Pancreas (tissue), 10 donors: ENCODE data around the gene FNIP2. TPM values are rescaled to one million over a fixed set of nuclear protein-coding genes. Genes with fewer than 3 reads are reported as not detected.
A peak's percentile ranks its signal among the peaks of the same experiment; 100 is the strongest.

Experiments used
- ATAC-seq, 4 donors: fragments of 200-7000 bp; cut with Tn5 transposase; one replicate each; pipeline versions ENCODE4 v1.8.0 to v1.9.1; 2020; ENCODE audit warnings: mild to moderate bottlenecking in 4 of 4, moderate library complexity in 4 of 4
- DNase-seq, 6 donors: peaks; one replicate each; pipeline ENCODE4 v3.0.0-alpha.2; 2020
- FAIRE-seq: peaks from 2 replicates; lab custom pipeline; 2012; peaks lifted over from hg19 to GRCh38; lab: Jason Lieb, UNC
- H3K27ac ChIP-seq, 4 donors: fragments of 200-600 bp; sonication (generic); 1 replicate in 3 of 4; 2 replicates in 1 of 4; pipeline versions ENCODE4 v1.5.0 to v1.8.0; 2020
- H3K27me3 ChIP-seq, 4 donors: fragments of 200-600 bp; one replicate each; pipeline ENCODE4 v1.8.0; 2021
- H3K36me3 ChIP-seq, 3 donors: fragments of 200-600 bp; sonication (generic) in 1 of 3; one replicate each; pipeline versions ENCODE4 v1.5.0 to v1.8.0; 2020 to 2021
- H3K4me1 ChIP-seq, 3 donors: fragments of 200-600 bp; one replicate each; pipeline ENCODE4 v1.8.0; 2021
- H3K4me3 ChIP-seq, 4 donors: fragments of 200-600 bp; sonication (generic) in 2 of 4; one replicate each; pipeline versions ENCODE4 v1.5.0 to v1.8.0; 2020 to 2021
- H3K9me3 ChIP-seq, 4 donors: fragments of 200-600 bp; one replicate each; pipeline ENCODE4 v1.8.0; 2021
- WGBS, 2 donors: extraction: QIAGEN DNeasy Blood & Tissue Kit; methylation state at CpG; one replicate each; pipeline ENCODE4 v1.1.7; 2013; 5-methylcytosine and 5-hydroxymethylcytosine counted together
- intact Hi-C, 3 donors: fragments of 100-400 bp; cut with DNase I; formaldehyde crosslinking; loops; one replicate each; pipeline versions ENCODE4 v1.11.1 to v1.14.2; 2022
- polyA plus RNA-seq, 2 donors: library from polyadenylated mRNA; stranded (reverse); fragments of 200-250 nt; gene quantifications; one replicate each; pipeline ENCODE4 v1.2.3, GENCODE V29; 2013
- total RNA-seq, 6 donors: library from RNA; stranded (reverse); fragmentation: NEBNext Ultra II Directional in 4 of 6; extraction: Animal tissue kit (Norgen Biotek cat#: 25700) in 4 of 6; gene quantifications; one replicate each; pipeline versions ENCODE4 v1.2.1 to v1.2.4, GENCODE V29; 2021 to 2023
- TF ChIP-seq, protein P1 (sequence below), 4 donors: fragments of 200-600 bp; sonication (generic) in 3 of 4; IDR thresholded peaks; one replicate each; pipeline versions ENCODE4 v1.5.0 to v1.8.0; 2021; ENCODE audit warnings: antibody characterized with exemption in 4 of 4
- donor health status: healthy with polysubstance abuse.
- donor health status: DM: no; HTN: no; CAD: no; lungs with moderate emphysema.
- donor health status: DM: no; HTN: no; CAD: no.
- donor health status: control.
- donor health status: control.
- donor health status: Bipolar disorder and iron deficiency.
- donor health status: DM: yes; HTN: yes; CAD: no.
- donor health status: DM: no; HTN: no; CAD: no.
- donor health status: DM: no; HTN: no; CAD: no.
- donor health status: DM: yes; HTN: yes; CAD: no.

FNIP2 gene
- total RNA-seq = 10 to 100 TPM; 13.6 to 28.2 (median 16.6) TPM
- 1 to 10 TPM; 5.4 to 6.3 TPM for polyA plus RNA-seq

DNA sequence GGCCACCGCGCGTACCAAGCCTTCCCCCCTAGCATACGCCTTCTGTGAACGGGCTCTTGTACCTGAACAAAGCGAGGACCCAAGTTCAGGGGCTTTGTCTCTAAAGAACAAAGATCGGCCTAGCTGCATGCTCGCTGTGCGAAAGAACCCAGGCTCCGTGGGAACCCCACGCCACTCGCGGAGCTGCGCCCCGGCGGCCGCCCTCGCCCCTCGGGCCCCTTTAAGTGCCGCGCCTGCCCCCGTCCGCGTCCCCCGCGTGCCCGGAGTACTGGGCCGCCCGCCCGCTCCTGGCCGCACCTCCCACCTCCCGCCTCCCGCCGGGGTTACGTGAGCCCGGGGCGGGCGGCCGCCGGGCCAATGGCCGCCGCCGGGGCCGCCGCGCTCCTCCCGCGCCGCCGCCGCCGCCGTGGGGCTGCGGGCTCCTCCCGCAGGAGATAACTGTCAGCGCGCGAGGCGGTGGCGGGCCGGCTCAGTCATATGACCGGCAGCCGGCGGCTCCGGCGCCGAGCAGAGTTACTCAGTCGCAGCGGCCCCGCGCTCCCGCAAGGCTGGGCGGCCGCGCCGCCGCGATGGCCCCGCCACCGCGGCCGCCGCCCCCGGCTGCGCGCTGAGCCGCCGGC is at the start of gene FNIP2:
Gene FNIP2, plus strand, starts transcription at position 472 of the 620 bp plus-strand sequence. CDS start 187 bp downstream, outside the sequence.
- Histone ChIP-seq H3K27ac (peak within 1 kb of the TSS; percentile 85 to 91 (median 88)), H3K4me3 (peak within 1 kb of the TSS; percentile 79 to 86 (median 80)), H3K9me3 (no peaks in the 10 kb centered on the region), H3K4me1 (peaks cover 19 to 24% (median 20%) of the 10 kb centered on the region in 3 donors), H3K27me3 (no peaks in the 10 kb centered on the region), H3K36me3 (no peaks in the 10 kb centered on the region)
- ATAC-seq (peak; percentile 91 to 96 (median 94)), DNase-seq (peak; percentile 82 to 92 (median 85)), FAIRE-seq (no peak)
- intact Hi-C loops = no loop called here
- 0 to 1% methylated on average over 80 to 88 of the region's 88 CpGs for WGBS, 2 donors
- TF ChIP-seq, protein P1, sequence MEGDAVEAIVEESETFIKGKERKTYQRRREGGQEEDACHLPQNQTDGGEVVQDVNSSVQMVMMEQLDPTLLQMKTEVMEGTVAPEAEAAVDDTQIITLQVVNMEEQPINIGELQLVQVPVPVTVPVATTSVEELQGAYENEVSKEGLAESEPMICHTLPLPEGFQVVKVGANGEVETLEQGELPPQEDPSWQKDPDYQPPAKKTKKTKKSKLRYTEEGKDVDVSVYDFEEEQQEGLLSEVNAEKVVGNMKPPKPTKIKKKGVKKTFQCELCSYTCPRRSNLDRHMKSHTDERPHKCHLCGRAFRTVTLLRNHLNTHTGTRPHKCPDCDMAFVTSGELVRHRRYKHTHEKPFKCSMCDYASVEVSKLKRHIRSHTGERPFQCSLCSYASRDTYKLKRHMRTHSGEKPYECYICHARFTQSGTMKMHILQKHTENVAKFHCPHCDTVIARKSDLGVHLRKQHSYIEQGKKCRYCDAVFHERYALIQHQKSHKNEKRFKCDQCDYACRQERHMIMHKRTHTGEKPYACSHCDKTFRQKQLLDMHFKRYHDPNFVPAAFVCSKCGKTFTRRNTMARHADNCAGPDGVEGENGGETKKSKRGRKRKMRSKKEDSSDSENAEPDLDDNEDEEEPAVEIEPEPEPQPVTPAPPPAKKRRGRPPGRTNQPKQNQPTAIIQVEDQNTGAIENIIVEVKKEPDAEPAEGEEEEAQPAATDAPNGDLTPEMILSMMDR (IDR thresholded peaks at IDR 0.05) = no peak

DNA sequence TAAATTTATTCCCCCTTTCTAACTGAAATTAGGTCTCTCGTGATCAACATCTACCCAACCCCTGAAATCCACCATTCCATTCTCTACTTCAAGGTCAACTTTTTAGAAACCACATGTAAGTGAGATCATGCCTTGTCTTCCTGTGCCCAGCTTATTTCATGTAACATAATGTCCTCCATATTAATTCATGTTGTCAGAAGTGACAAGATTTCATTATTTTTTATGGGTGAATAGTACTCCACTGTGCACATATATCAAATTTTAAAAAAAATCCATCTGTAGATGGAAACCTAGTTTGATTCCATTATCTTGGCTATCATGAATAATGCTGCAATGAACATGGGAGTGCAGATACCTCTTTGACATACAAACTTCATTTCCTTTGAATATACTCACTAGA is 47.1 kb upstream of the FNIP2 start:
- 81 to 83% methylated on average over 1 of the region's 1 CpG for WGBS, 2 donors
- intact Hi-C loops = loop anchor here in 1 of 3 donors (10.0 kb wide), 1 partner anchor 483 kb away; no protein-coding TSS in a partner anchor

DNA sequence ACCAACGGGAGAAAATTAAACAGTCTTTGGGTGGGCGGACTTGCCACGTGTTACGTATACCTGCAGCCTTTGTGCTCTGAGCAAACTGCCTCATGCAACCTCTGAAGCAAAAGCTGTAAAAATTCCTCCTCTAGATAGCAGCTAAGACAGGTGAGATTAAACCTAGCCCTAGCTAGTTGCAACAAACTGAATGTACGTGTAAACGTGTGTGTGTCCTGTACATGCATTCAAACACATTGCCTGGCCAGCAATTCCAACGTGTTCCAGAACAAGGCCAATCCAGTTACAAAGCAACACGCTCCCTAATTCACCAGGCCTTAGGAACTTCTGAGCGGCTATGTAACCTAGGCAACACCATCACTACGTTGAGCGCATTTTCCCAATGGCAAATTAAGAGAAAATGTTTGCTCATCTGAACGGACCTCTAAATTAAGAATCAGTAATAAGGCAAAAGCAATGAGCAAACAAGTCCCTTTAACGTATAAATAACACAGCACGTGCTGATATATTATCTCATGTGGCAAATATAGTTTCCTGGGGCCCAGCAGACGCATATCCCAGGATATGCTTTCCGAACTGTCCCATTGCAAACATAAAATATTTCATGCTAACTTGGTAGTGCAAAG is 46.4 kb upstream of the FNIP2 start:
- TF ChIP-seq, protein P1 (IDR thresholded peaks at IDR 0.05) = no peak
- intact Hi-C loops = loop anchor here in 1 of 3 donors (10.0 kb wide), 1 partner anchor 482 kb away; no protein-coding TSS in a partner anchor
- H3K36me3 ChIP-seq = peaks cover 0 to 9% (median 0%) of the 10 kb centered on the region in 3 donors
- peak in 1 of 6 donors; percentile 20 for DNase-seq
- peak overlapping the region; percentile 50 to 77 (median 68) for H3K4me3 ChIP-seq
- peaks cover 0 to 8% (median 5%) of the 10 kb centered on the region in 3 donors for H3K4me1 ChIP-seq
- 4 to 5% methylated on average over 16 of the region's 16 CpGs for WGBS, 2 donors
- H3K27ac ChIP-seq = peak overlapping the region; percentile 63 to 95 (median 87)
- FAIRE-seq = no peak
- no peaks in the 10 kb centered on the region for H3K9me3 ChIP-seq
- no peaks in the 10 kb centered on the region for H3K27me3 ChIP-seq
- ATAC-seq = peak; percentile 38 to 76 (median 63)

More for the DNA sequence above, 47.1 kb upstream of the FNIP2 start:
- Histone ChIP-seq H3K4me3 (no peak overlapping the region), H3K4me1 (peaks cover 0 to 8% (median 5%) of the 10 kb centered on the region in 3 donors), H3K36me3 (peaks cover 0 to 12% (median 0%) of the 10 kb centered on the region in 3 donors), H3K27ac (no peak overlapping the region), H3K27me3 (no peaks in the 10 kb centered on the region), H3K9me3 (no peaks in the 10 kb centered on the region)
- ATAC-seq = no peak
- FAIRE-seq = no peak
- TF ChIP-seq, protein P1 (IDR thresholded peaks at IDR 0.05) = no peak
- DNase-seq = no peak

DNA sequence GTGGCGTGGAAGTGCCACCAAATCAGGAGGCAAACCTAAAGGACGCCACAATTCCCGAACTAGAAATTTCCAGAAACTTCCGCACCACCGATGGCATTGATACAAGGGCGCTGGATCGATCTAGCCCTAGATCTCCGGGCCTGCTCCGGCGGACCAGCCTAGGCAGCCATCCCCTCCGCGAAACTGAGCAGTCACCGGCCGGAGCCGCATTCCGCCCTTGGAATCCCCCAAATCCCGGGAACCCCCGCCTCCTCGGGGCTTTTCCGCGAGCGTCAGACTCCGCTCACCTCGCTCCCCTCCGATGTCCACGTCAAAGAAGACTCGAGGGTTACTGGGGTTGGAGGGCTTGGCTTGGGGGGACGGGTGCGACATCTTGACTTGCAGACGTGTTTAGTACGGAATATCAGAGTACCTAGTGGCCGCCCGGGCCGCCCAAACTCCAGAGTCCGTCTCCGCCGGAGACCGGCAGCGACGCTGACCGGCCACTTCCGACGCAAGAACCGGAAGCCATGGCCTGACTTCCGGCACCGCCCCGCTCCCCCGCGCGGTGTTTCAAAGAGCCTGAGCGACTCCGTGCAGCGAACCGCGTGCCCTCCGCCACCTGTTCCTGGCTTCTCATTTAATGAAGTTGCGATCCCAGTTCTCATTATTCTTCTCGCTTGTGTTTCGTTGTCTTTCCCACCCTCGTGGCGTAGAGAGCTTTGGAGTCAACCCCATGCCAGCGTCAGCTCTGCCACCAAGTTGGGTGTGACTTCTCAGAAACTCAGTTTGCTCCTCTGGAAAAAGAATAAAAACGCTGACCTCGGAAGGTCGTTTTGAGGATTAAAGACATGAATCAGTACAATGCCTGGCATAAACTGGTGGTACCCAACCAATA is 45.7 kb upstream of the FNIP2 start, which contains the start of gene PPID:
Gene PPID, minus strand, starts transcription at position 480 of the 877 bp plus-strand sequence. Its CDS starts 108 bp downstream, at position 372.
- Histone ChIP-seq H3K9me3 (no peaks in the 10 kb centered on the region), H3K36me3 (peaks cover 0 to 8% (median 0%) of the 10 kb centered on the region in 3 donors), H3K27ac (peak within 1 kb of the TSS; percentile 63 to 95 (median 87)), H3K4me3 (peak within 1 kb of the TSS; percentile 50 to 77 (median 68)), H3K4me1 (peaks cover 0 to 8% (median 5%) of the 10 kb centered on the region in 3 donors), H3K27me3 (no peaks in the 10 kb centered on the region)
- ATAC-seq (peak; percentile 97 to 99 (median 99)), DNase-seq (peak; percentile 78 to 92 (median 85)), FAIRE-seq (no peak)
- 0% methylated on average over 65 of the region's 65 CpGs for WGBS, 2 donors
- TF ChIP-seq, protein P1 (IDR thresholded peaks at IDR 0.05) = no peak
- intact Hi-C loops = loop anchor here in 1 of 3 donors (10.0 kb wide), 1 partner anchor 482 kb away; no protein-coding TSS in a partner anchor
